HG03558 (cell line): ENCODE measurements around the gene MAML2.

Experiments
- ATAC-seq: cut with Tn5 transposase; IDR thresholded peaks from one replicate; pipeline ENCODE4 v1.9.1; 2021; ENCODE audit warnings: moderate number of reproducible peaks; ENCODE audit not compliant: unreplicated experiment; ENCODE audit errors: extremely low read depth

Gene MAML2

GRCh38 chr11:96095884-96096303 lies 247.1 kb downstream of the MAML2 start:
- no peak for ATAC-seq

- no peak for ATAC-seq
These were observed 248.8 kb downstream of the MAML2 start for GRCh38 chr11:96094156-96094555.

GRCh38 chr11:96092511-96092910 lies 250.5 kb downstream of the MAML2 start:
- ATAC-seq: no peak

- ATAC-seq: no peak
These were observed 251.5 kb downstream of the MAML2 start for GRCh38 chr11:96091476-96091875.

- no peak for ATAC-seq
These were observed 252.3 kb downstream of the MAML2 start for GRCh38 chr11:96090711-96091110.

GRCh38 chr11:96088914-96089313 lies 254.1 kb downstream of the MAML2 start:
- ATAC-seq: no peak

- ATAC-seq: no peak
These were observed 256.9 kb downstream of the MAML2 start for GRCh38 chr11:96086111-96086510.

- ATAC-seq: no peak
These were observed 257.6 kb downstream of the MAML2 start for GRCh38 chr11:96085319-96085930.

- ATAC-seq: no peak
These were observed 258.2 kb downstream of the MAML2 start for GRCh38 chr11:96084610-96085318.

- ATAC-seq: no peak
These were observed 260.1 kb downstream of the MAML2 start for GRCh38 chr11:96082936-96083335.

GRCh38 chr11:96082002-96082899 lies 260.7 kb downstream of the MAML2 start:
- ATAC-seq: no peak

- no peak for ATAC-seq
These were observed 261.4 kb downstream of the MAML2 start for GRCh38 chr11:96081561-96081960.

- ATAC-seq: no peak
These were observed 263.3 kb downstream of the MAML2 start for GRCh38 chr11:96079691-96080090.

GRCh38 chr11:96075532-96075959 lies 267.4 kb downstream of the MAML2 start:
- ATAC-seq: peak; percentile 69

GRCh38 chr11:96074551-96075310 lies 268.3 kb downstream of the MAML2 start:
- ATAC-seq: no peak

- no peak for ATAC-seq
These were observed 269.5 kb downstream of the MAML2 start for GRCh38 chr11:96073536-96073935.

GRCh38 chr11:96072592-96072991 lies 270.4 kb downstream of the MAML2 start:
- ATAC-seq: no peak

- ATAC-seq: no peak
These were observed 272.5 kb downstream of the MAML2 start for GRCh38 chr11:96070453-96070852.

- ATAC-seq: no peak
These were observed 275.8 kb downstream of the MAML2 start for GRCh38 chr11:96067160-96067559.

- no peak for ATAC-seq
These were observed 277.6 kb downstream of the MAML2 start for GRCh38 chr11:96065379-96065778.
